Skeletal muscle tissue (tissue), 4 donors: ENCODE data around the gene CDK15. TPM values are rescaled to one million over a fixed set of nuclear protein-coding genes. Genes with fewer than 3 reads are reported as not detected.

Source experiments
- H3K27ac ChIP-seq: one replicate; pipeline ENCODE4 v1.7.0; 2013; ENCODE audit warnings: mild to moderate bottlenecking, low read depth, low read length, inconsistent platforms
- H3K27me3 ChIP-seq, 3 donors: one replicate each; pipeline ENCODE4 v1.7.0; 2013; ENCODE audit warnings: low read length in 3 of 3; ENCODE audit not compliant: control insufficient read depth in 3 of 3, insufficient read depth in 3 of 3
- H3K36me3 ChIP-seq, 3 donors: one replicate each; pipeline ENCODE4 v1.7.0; 2013; ENCODE audit warnings: low read length in 3 of 3; ENCODE audit not compliant: control insufficient read depth in 3 of 3, insufficient read depth in 3 of 3
- H3K4me1 ChIP-seq, 3 donors: one replicate each; pipeline ENCODE4 v1.7.0; 2013; ENCODE audit warnings: low read length in 3 of 3, mild to moderate bottlenecking in 3 of 3; ENCODE audit not compliant: control insufficient read depth in 3 of 3, insufficient read depth in 3 of 3
- H3K4me3 ChIP-seq, 3 donors: one replicate each; pipeline ENCODE4 v1.7.0; 2013; ENCODE audit warnings: low read length in 3 of 3
- H3K9ac ChIP-seq, 3 donors: one replicate each; pipeline ENCODE4 v1.7.0; 2013; ENCODE audit warnings: low read length in 3 of 3, mild to moderate bottlenecking in 3 of 3, moderate library complexity in 2 of 3, low read depth in 1 of 3
- H3K9me3 ChIP-seq, 3 donors: one replicate each; pipeline ENCODE4 v1.7.0; 2013; ENCODE audit warnings: low read length in 3 of 3; ENCODE audit not compliant: control insufficient read depth in 3 of 3
- total RNA-seq: library from RNA; depleted of rRNA; stranded (reverse); fragments of >200 nt; gene quantifications from one replicate; pipeline ENCODE4 v1.2.3, GENCODE V29; 2014
- donor health status: Osteomylitis.

The CDK15 gene
- total RNA-seq, 1 donor from 2014 or later = 0.52 TPM

DNA sequence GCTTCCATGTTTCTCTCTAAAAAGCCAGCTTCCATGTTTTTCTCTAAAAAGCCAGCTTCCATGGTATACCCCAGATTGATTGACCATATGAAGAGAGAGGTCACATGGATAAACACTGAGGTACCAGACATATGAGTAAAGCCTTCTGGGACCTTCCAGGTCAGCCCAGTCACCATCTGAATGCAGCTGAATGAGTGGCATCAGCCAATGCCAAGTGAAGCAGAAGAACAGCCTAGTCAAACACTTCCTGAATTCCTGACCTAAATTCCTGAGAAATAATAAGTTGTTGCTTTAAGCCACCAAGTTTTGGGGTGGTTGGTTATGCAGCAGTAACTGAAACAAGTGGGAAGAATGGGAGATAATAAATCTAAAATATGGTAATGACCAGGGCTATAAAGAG is 19.9 kb upstream of the CDK15 start:
- H3K4me1 ChIP-seq = peaks cover 4 to 6% (median 6%) of the 10 kb centered on the region in 3 donors

GRCh38 chr2:201788371-201788770 is 18.0 kb upstream of the CDK15 start:
- H3K9me3 ChIP-seq = no peaks in the 10 kb centered on the region
- no peaks in the 10 kb centered on the region for H3K36me3 ChIP-seq
- no peak overlapping the region for H3K27ac ChIP-seq
- no peak overlapping the region for H3K9ac ChIP-seq
- H3K4me1 ChIP-seq = no peaks in the 10 kb centered on the region
- peaks cover 0 to 3% (median 0%) of the 10 kb centered on the region in 3 donors for H3K27me3 ChIP-seq
- H3K4me3 ChIP-seq = no peak overlapping the region

More for the DNA sequence above, 19.9 kb upstream of the CDK15 start:
- Histone ChIP-seq H3K27me3 (no peaks in the 10 kb centered on the region), H3K9ac (no peak overlapping the region), H3K4me3 (no peak overlapping the region), H3K27ac (no peak overlapping the region), H3K9me3 (no peaks in the 10 kb centered on the region), H3K36me3 (no peaks in the 10 kb centered on the region)

GRCh38 chr2:201789395-201789794 is 16.9 kb upstream of the CDK15 start:
- Histone ChIP-seq H3K4me3 (no peak overlapping the region), H3K27me3 (peaks cover 0 to 3% (median 0%) of the 10 kb centered on the region in 3 donors), H3K9me3 (no peaks in the 10 kb centered on the region), H3K4me1 (no peaks in the 10 kb centered on the region), H3K9ac (no peak overlapping the region), H3K27ac (no peak overlapping the region), H3K36me3 (no peaks in the 10 kb centered on the region)

GRCh38 chr2:201790291-201790690 is 16.0 kb upstream of the CDK15 start:
- Histone ChIP-seq H3K4me3 (no peak overlapping the region), H3K36me3 (no peaks in the 10 kb centered on the region)

DNA sequence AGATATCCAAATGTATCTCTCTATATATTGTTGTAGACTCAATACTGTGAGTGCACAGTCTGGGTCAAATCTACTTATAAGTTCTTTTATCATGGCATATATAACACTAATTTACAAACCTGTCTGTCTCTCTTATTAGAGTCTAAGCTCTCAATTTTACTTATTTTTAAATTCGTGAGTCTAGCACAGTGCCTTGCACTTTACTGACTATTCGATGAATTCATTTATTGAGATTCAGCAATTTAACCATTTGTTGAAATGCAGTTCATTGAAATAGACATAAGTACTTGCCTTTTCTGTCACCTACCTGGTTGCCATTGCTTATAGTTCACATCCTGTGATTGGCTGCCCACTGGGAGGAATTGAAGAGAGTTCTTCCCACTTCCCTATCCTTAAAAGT is 15.3 kb upstream of the CDK15 start:
- peaks cover 0 to 3% (median 0%) of the 10 kb centered on the region in 3 donors for H3K27me3 ChIP-seq

More at GRCh38 chr2:201790291-201790690, 16.0 kb upstream of the CDK15 start:
- Histone ChIP-seq H3K9me3 (no peaks in the 10 kb centered on the region), H3K27ac (no peak overlapping the region), H3K4me1 (no peaks in the 10 kb centered on the region), H3K27me3 (peaks cover 0 to 3% (median 0%) of the 10 kb centered on the region in 3 donors), H3K9ac (no peak overlapping the region)

GRCh38 chr2:201793631-201794030 is 12.7 kb upstream of the CDK15 start:
- H3K4me3 ChIP-seq = no peak overlapping the region
- peaks cover 0 to 3% (median 0%) of the 10 kb centered on the region in 3 donors for H3K27me3 ChIP-seq
- no peaks in the 10 kb centered on the region for H3K9me3 ChIP-seq
- no peak overlapping the region for H3K27ac ChIP-seq
- no peak overlapping the region for H3K9ac ChIP-seq
- H3K4me1 ChIP-seq = no peaks in the 10 kb centered on the region
- H3K36me3 ChIP-seq = no peaks in the 10 kb centered on the region

More for the DNA sequence above, 15.3 kb upstream of the CDK15 start:
- Histone ChIP-seq H3K27ac (no peak overlapping the region), H3K4me1 (no peaks in the 10 kb centered on the region), H3K9me3 (no peaks in the 10 kb centered on the region), H3K4me3 (no peak overlapping the region), H3K36me3 (no peaks in the 10 kb centered on the region), H3K9ac (no peak overlapping the region)

DNA sequence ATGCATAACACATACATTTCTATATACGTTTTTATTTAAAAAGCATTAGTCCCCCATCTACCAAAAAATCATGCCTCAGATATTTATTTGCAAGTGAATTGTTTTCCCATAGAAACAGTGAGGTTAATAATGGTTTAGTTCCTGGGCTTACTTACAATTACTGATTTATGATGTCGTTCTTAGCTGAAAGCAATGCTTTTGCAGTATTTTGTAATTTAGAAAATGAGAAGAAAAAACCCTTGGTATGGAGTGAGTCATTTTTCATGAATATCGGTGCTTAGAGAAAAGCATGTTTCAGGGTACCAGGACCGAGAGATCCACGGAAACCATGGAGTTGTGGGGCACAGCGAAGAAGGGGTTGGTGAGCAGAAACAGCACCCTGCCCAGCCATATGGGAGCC is 12.0 kb upstream of the CDK15 start:
- H3K4me3 ChIP-seq = no peak overlapping the region
- no peak overlapping the region for H3K9ac ChIP-seq
- no peaks in the 10 kb centered on the region for H3K36me3 ChIP-seq
- H3K27ac ChIP-seq = no peak overlapping the region
- H3K9me3 ChIP-seq = no peaks in the 10 kb centered on the region
- peaks cover 0 to 3% (median 0%) of the 10 kb centered on the region in 3 donors for H3K27me3 ChIP-seq
- H3K4me1 ChIP-seq = no peaks in the 10 kb centered on the region

GRCh38 chr2:201795607-201796477 is 10.5 kb upstream of the CDK15 start:
- H3K9ac ChIP-seq = no peak overlapping the region
- no peaks in the 10 kb centered on the region for H3K36me3 ChIP-seq
- H3K4me1 ChIP-seq = no peaks in the 10 kb centered on the region
- no peaks in the 10 kb centered on the region for H3K9me3 ChIP-seq
- H3K27me3 ChIP-seq = peaks cover 0 to 3% (median 0%) of the 10 kb centered on the region in 3 donors
- no peak overlapping the region for H3K27ac ChIP-seq
- no peak overlapping the region for H3K4me3 ChIP-seq

DNA sequence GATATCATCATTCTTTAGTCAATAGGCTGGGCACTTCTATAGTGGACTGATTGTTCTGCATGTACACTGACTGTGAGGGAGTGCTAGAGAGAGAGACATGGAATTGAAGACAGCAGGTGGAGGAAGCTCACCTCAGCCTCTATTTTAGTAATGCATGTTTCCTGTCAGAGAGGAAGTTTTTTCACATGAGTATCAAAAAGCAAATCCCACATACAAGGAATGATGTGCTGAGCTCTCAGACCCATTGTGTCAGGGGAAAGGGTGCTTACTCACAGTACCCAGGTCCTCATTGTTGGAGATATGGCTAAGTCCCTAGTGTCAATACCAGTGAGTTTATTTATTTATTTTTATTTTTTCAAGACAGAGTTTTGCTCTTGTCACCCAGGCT is 9.9 kb upstream of the CDK15 start:
- H3K4me1 ChIP-seq = no peaks in the 10 kb centered on the region
- H3K9ac ChIP-seq = no peak overlapping the region
- H3K27ac ChIP-seq = no peak overlapping the region
- H3K36me3 ChIP-seq = no peaks in the 10 kb centered on the region
- no peaks in the 10 kb centered on the region for H3K9me3 ChIP-seq
- H3K4me3 ChIP-seq = no peak overlapping the region
- H3K27me3 ChIP-seq = peaks cover 0 to 3% (median 0%) of the 10 kb centered on the region in 3 donors

GRCh38 chr2:201797175-201797840 is 9.0 kb upstream of the CDK15 start:
- Histone ChIP-seq H3K27ac (no peak overlapping the region), H3K9ac (no peak overlapping the region), H3K9me3 (no peaks in the 10 kb centered on the region), H3K27me3 (peaks cover 0 to 3% (median 0%) of the 10 kb centered on the region in 3 donors), H3K4me1 (no peaks in the 10 kb centered on the region), H3K4me3 (no peak overlapping the region), H3K36me3 (no peaks in the 10 kb centered on the region)
